ENCODE measurements around the gene CBL. TPM values are rescaled to one million over a fixed set of nuclear protein-coding genes. Genes with fewer than 3 reads are reported as not detected.

Gene CBL
- total and polyA plus RNA-seq, 10 of the 15 experiments (the other 5 are each of a cell fraction or from before 2014, with no cell fraction given): 3.9 to 27.1 (median 9.5) TPM

GRCh38 chr11:119210050-119210449 is 3.9 kb downstream of the CBL start (continued):
- TF ChIP-seq, protein P1, sequence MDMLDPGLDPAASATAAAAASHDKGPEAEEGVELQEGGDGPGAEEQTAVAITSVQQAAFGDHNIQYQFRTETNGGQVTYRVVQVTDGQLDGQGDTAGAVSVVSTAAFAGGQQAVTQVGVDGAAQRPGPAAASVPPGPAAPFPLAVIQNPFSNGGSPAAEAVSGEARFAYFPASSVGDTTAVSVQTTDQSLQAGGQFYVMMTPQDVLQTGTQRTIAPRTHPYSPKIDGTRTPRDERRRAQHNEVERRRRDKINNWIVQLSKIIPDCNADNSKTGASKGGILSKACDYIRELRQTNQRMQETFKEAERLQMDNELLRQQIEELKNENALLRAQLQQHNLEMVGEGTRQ (IDR thresholded peaks at IDR 0.05; ENCODE audit: borderline replicate concordance, low read depth, low read length): no peak
- no peak for TF ChIP-seq MYB (IDR thresholded peaks at IDR 0.05; ENCODE audit: borderline replicate concordance, low read depth, low read length)
- no peak for TF ChIP-seq KAT2A (conservative IDR thresholded peaks at IDR 0.05; ENCODE audit: control insufficient read depth, low read depth, low read length)
- TF ChIP-seq NFYA (IDR thresholded peaks at IDR 0.05; ENCODE audit: borderline replicate concordance, low read depth, low read length): no peak
- TF ChIP-seq ZNF24 (IDR thresholded peaks at IDR 0.05): no peak
- TF ChIP-seq, protein P2, sequence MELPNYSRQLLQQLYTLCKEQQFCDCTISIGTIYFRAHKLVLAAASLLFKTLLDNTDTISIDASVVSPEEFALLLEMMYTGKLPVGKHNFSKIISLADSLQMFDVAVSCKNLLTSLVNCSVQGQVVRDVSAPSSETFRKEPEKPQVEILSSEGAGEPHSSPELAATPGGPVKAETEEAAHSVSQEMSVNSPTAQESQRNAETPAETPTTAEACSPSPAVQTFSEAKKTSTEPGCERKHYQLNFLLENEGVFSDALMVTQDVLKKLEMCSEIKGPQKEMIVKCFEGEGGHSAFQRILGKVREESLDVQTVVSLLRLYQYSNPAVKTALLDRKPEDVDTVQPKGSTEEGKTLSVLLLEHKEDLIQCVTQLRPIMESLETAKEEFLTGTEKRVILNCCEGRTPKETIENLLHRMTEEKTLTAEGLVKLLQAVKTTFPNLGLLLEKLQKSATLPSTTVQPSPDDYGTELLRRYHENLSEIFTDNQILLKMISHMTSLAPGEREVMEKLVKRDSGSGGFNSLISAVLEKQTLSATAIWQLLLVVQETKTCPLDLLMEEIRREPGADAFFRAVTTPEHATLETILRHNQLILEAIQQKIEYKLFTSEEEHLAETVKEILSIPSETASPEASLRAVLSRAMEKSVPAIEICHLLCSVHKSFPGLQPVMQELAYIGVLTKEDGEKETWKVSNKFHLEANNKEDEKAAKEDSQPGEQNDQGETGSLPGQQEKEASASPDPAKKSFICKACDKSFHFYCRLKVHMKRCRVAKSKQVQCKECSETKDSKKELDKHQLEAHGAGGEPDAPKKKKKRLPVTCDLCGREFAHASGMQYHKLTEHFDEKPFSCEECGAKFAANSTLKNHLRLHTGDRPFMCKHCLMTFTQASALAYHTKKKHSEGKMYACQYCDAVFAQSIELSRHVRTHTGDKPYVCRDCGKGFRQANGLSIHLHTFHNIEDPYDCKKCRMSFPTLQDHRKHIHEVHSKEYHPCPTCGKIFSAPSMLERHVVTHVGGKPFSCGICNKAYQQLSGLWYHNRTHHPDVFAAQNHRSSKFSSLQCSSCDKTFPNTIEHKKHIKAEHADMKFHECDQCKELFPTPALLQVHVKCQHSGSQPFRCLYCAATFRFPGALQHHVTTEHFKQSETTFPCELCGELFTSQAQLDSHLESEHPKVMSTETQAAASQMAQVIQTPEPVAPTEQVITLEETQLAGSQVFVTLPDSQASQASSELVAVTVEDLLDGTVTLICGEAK (IDR thresholded peaks at IDR 0.05; ENCODE audit: borderline replicate concordance): no peak

Measured in GM12878 (cell line).